Measurements from ENCODE around the gene ACOXL. TPM values are rescaled to one million over a fixed set of nuclear protein-coding genes. Genes with fewer than 3 reads are reported as not detected.

The ACOXL gene
- total and polyA plus RNA-seq, 2 of the 8 experiments (the other 6 are each of a cell fraction or from before 2014, with no cell fraction given): 11.4 to 20.6 TPM

DNA sequence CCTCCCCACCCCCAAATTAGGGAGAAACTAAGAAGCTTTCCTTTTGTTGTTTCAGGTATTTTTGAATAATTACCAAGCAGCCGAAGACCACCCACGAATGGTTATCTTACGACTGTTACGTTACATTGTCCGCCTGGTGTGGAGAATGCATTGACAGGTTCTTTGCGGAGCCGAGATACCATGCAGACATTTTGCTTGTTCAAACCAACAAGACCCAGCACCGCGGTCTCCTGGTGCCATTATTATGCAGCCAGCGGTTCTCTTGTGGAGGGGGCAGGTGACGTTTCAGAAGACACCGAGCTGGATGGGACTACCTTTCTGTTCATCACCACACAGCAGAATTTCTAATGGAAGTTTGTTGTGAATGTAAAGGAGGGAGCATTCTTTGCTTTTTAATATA, 431.7 kb downstream of the ACOXL start:
- TF ChIP-seq POU5F1 (IDR thresholded peaks at IDR 0.05; ENCODE audit: low read depth, low read length) (0 out of 2 replicates have a peak, but pooled peaks have one; percentile 14), TBP (IDR thresholded peaks at IDR 0.05; ENCODE audit: low read depth, low read length) (no peak), YY1 (IDR thresholded peaks at IDR 0.05; ENCODE audit: low read depth, low read length) (peak; percentile 42; the same call in 1 of the 2 replicates), SRF (IDR thresholded peaks at IDR 0.05; ENCODE audit: low read depth, low read length) (no peak), RAD21 (IDR thresholded peaks at IDR 0.05 in 1 of 2, conservative IDR thresholded peaks at IDR 0.05 in 1 of 2; ENCODE audit: low read depth in 2 of 2, low read length in 2 of 2) (0 out of 4 replicates have a peak, but pooled peaks of 1 of the 2 experiments have one; percentile 3), SIN3A (conservative IDR thresholded peaks at IDR 0.05 in 1 of 2, IDR thresholded peaks at IDR 0.05 in 1 of 2; ENCODE audit: low read depth in 1 of 2, low read length in 2 of 2) (0 out of 4 replicates have a peak, but pooled peaks of 1 of the 2 experiments have one; percentile 40)
- Histone ChIP-seq H3K79me1 (ENCODE audit: low read depth, low read length) (peaks cover 7% of the 10 kb centered on the region; the same call in 1 of the 2 replicates), H4K5ac (ENCODE audit: insufficient read length, low read depth, low read length) (no peak overlapping the region), H2BK20ac (ENCODE audit: low read length) (no peak overlapping the region), H3K4ac (replicated peaks; ENCODE audit: insufficient read length, low read depth, low read length) (no peak overlapping the region), H2BK5ac (ENCODE audit: low read depth, low read length) (no peak overlapping the region; the same call in 1 of the 2 replicates), H3K27me3 (replicated peaks in 1 of 4; ENCODE audit: control insufficient read depth in 3 of 4, extremely low read depth in 1 of 4, insufficient read depth in 3 of 4, low read length in 3 of 4) (no peaks in the 10 kb centered on the region), H3K23me2 (ENCODE audit: low read depth, low read length) (no peaks in the 10 kb centered on the region), H2BK12ac (ENCODE audit: low read depth, low read length) (no peak overlapping the region), H3K79me2 (ENCODE audit: control insufficient read depth in 1 of 2, insufficient read depth in 2 of 2, low read length in 2 of 2) (peaks cover 0 to 5% of the 10 kb centered on the region in 2 experiments; a peak in 1 of 4 replicates), H3K4me3 (ENCODE audit: extremely low read depth in 1 of 4, insufficient read depth in 2 of 4, low read depth in 3 of 4, low read length in 4 of 4) (peak overlapping the region in 1 of 4 experiments; percentile 12; a peak in 1 of 8 replicates), H3K9ac (replicated peaks in 1 of 4; ENCODE audit: extremely low read depth in 1 of 4, low read depth in 3 of 4, low read length in 3 of 4) (no peak overlapping the region), H2AK5ac (ENCODE audit: low read depth, low read length) (no peak overlapping the region), H4K20me1 (replicated peaks in 1 of 2; ENCODE audit: control insufficient read depth in 1 of 2, insufficient read depth in 2 of 2, low read length in 2 of 2) (peaks cover 2 to 10% of the 10 kb centered on the region in 2 experiments), H3K18ac (ENCODE audit: extremely low read depth, low read length) (no peak overlapping the region), H4K8ac (ENCODE audit: extremely low read depth, insufficient read depth, low read length) (no peak overlapping the region), H2AFZ (ENCODE audit: low read length) (no peak overlapping the region), H2BK120ac (replicated peaks; ENCODE audit: low read depth, low read length) (no peak overlapping the region), H3K9me3 (ENCODE audit: insufficient read depth in 2 of 2, low read depth in 1 of 2, low read length in 1 of 2) (no peaks in the 10 kb centered on the region), H2BK15ac (ENCODE audit: low read length) (no peak overlapping the region), H4K91ac (replicated peaks; ENCODE audit: insufficient read length, low read length) (no peak overlapping the region), H3K23ac (ENCODE audit: insufficient read length) (no peak overlapping the region), H3K27ac (ENCODE audit: low read depth, low read length) (no peak overlapping the region), H3K56ac (replicated peaks; ENCODE audit: insufficient read length, low read depth, low read length) (no peak overlapping the region), H3K14ac (ENCODE audit: insufficient read length) (no peak overlapping the region), H3K4me1 (replicated peaks in 1 of 4; ENCODE audit: control insufficient read depth in 3 of 4, insufficient read depth in 4 of 4, low read length in 3 of 4) (peaks cover 5 to 19% (median 9%) of the 10 kb centered on the region in 4 experiments), H3K36me3 (ENCODE audit: control insufficient read depth in 2 of 4, insufficient read depth in 4 of 4, low read length in 3 of 4) (peaks cover 4 to 34% (median 10%) of the 10 kb centered on the region in 4 experiments; a peak in 5 of 8 replicates), H3K4me2 (ENCODE audit: insufficient read depth in 1 of 2, low read depth in 2 of 2, low read length in 2 of 2) (peak overlapping the region; percentile 23 to 29)
- FAIRE-seq (no peak), DNase-seq (ENCODE audit: low read depth in 1 of 2, low spot score in 2 of 2) (peak in 1 of 2 experiments; percentile 36)
- ChIA-PET POLR2A (ENCODE audit: partially characterized antibody) (interaction anchor here (1.0 to 2.6 kb wide), 2 partner anchors 10 to 43 kb away, joined by 4 to 8 read pairs; partner anchors contain the start of gene BCL2L11), CTCF (ENCODE audit: partially characterized antibody) (interaction anchor here (0.8 to 1.2 kb wide), 2 partner anchors 22 to 47 kb away, joined by 3 to 5 read pairs; no protein-coding TSS in a partner anchor)
- WGBS, 2 experiments (ENCODE audit: extremely low coverage in 1 of 2, insufficient coverage in 1 of 2, insufficient read length in 1 of 2, insufficient replicate concordance in 2 of 2, low coverage in 1 of 2, low lambda C conversion rate in 2 of 2, missing lambda C conversion rate in 1 of 2): 36% methylated on average over 12 of the region's 12 CpGs; no CpG with 5 or more reads in 1 of the 2 experiments
